CD8-positive, alpha-beta memory T cell (primary cell): ENCODE data around the gene C19orf18. TPM values are rescaled to one million over a fixed set of nuclear protein-coding genes. Genes with fewer than 3 reads are reported as not detected.
A peak's percentile ranks its signal among the peaks of the same experiment; 100 is the strongest.

Experiments
- CTCF ChIA-PET: fragments of 350-600 bp; sonication (Branson Sonifier 250); formaldehyde crosslinking; loops from one replicate; lab custom pipeline; 2021; ENCODE audit warnings: antibody characterized with exemption; lab: Charles Lee
- POLR2A ChIA-PET: fragments of 350-600 bp; sonication (Branson Sonifier 250); formaldehyde crosslinking; loops from one replicate; lab custom pipeline; 2021; ENCODE audit warnings: antibody characterized with exemption; lab: Charles Lee
- DNase-seq, 5 donors: peaks; one replicate each; pipeline versions ENCODE4 v3.0.0 to v3.0.0-alpha.2; 2020 to 2022; ENCODE audit warnings: mixed read lengths in 1 of 5
- H3K27ac ChIP-seq: one replicate; pipeline ENCODE4 v1.7.0; 2013; ENCODE audit warnings: low read depth, mild to moderate bottlenecking, low read length, moderate library complexity
- H3K27me3 ChIP-seq: 2 replicates; pipeline ENCODE4 v1.7.0; 2013; ENCODE audit warnings: low read length, mild to moderate bottlenecking; ENCODE audit not compliant: insufficient read depth, poor library complexity, severe bottlenecking
- H3K36me3 ChIP-seq: 2 replicates; pipeline ENCODE4 v1.7.0; 2013; ENCODE audit warnings: mild to moderate bottlenecking, low read length, moderate library complexity; ENCODE audit not compliant: insufficient read depth
- H3K4me1 ChIP-seq: 2 replicates; pipeline ENCODE4 v1.7.0; 2013; ENCODE audit warnings: mild to moderate bottlenecking, low read length, moderate library complexity; ENCODE audit not compliant: insufficient read depth
- H3K4me3 ChIP-seq: 2 replicates; pipeline ENCODE4 v1.7.0; 2013; ENCODE audit warnings: mild to moderate bottlenecking, low read length
- H3K9me3 ChIP-seq: 2 replicates; pipeline ENCODE4 v1.7.0; 2013; ENCODE audit warnings: mild to moderate bottlenecking, low read length
- H3K27ac Mint-ChIP-seq, 8 donors: one replicate each; pipeline ENCODE4 v1.8.0; 2020 to 2021; ENCODE audit warnings: mixed read lengths in 8 of 8, mild to moderate bottlenecking in 6 of 8, inconsistent platforms in 3 of 8, moderate library complexity in 3 of 8
- H3K27me3 Mint-ChIP-seq, 2 donors: one replicate each; pipeline ENCODE4 v1.8.0; 2020 to 2021; ENCODE audit warnings: mixed read lengths in 2 of 2, mild to moderate bottlenecking in 1 of 2, moderate library complexity in 1 of 2
- H3K36me3 Mint-ChIP-seq, 3 donors: one replicate each; pipeline ENCODE4 v1.8.0; 2020 to 2021; ENCODE audit warnings: mixed read lengths in 3 of 3, inconsistent platforms in 1 of 3, mild to moderate bottlenecking in 1 of 3
- H3K4me1 Mint-ChIP-seq, 3 donors: one replicate each; pipeline ENCODE4 v1.8.0; 2020 to 2021; ENCODE audit warnings: mixed read lengths in 3 of 3, inconsistent platforms in 1 of 3, mild to moderate bottlenecking in 1 of 3
- H3K4me3 Mint-ChIP-seq, 7 donors: one replicate each; pipeline ENCODE4 v1.8.0; 2020 to 2021; ENCODE audit warnings: mixed read lengths in 7 of 7, mild to moderate bottlenecking in 6 of 7, moderate library complexity in 4 of 7, inconsistent platforms in 2 of 7
- H3K9me3 Mint-ChIP-seq, 5 donors: one replicate each; pipeline ENCODE4 v1.8.0; 2020 to 2022; ENCODE audit warnings: mixed read lengths in 5 of 5, mild to moderate bottlenecking in 3 of 5, moderate library complexity in 2 of 5, inconsistent platforms in 1 of 5
- polyA plus RNA-seq: library from polyadenylated mRNA; unstranded; fragments of 300-500 nt; fragmentation: Illumina TruSeq; gene quantifications from one replicate; pipeline ENCODE4 v1.2.3, GENCODE V29; 2021
- total RNA-seq, 2 experiments: library from RNA; stranded (reverse); gene quantifications; one replicate each; pipeline ENCODE4 v1.2.3, GENCODE V29; 2021

The C19orf18 gene
- total and polyA plus RNA-seq, 3 experiments from 2014 or later, result 0.33 to 0.41 TPM; not detected in 1

- peaks cover 44 to 81% (median 69%) of the 10 kb centered on the region in 3 donors for H3K36me3 Mint-ChIP-seq
- no peaks in the 10 kb centered on the region for H3K27me3 ChIP-seq
- H3K4me3 ChIP-seq, result no peak overlapping the region
- no peaks in the 10 kb centered on the region for H3K4me1 ChIP-seq
- no peak overlapping the region for H3K27ac ChIP-seq
- CTCF ChIA-PET, result interaction anchor here (1.3 kb wide), 1 partner anchor 9 kb away, joined by 3 read pairs; no protein-coding TSS in a partner anchor
- H3K4me3 Mint-ChIP-seq, result no peak overlapping the region
- peaks cover 11% of the 10 kb centered on the region for H3K36me3 ChIP-seq
- DNase-seq, result no peak
- H3K9me3 ChIP-seq, result peaks cover 23% of the 10 kb centered on the region
- H3K27ac Mint-ChIP-seq, result no peak overlapping the region
- no peaks in the 10 kb centered on the region for H3K27me3 Mint-ChIP-seq
- POLR2A ChIA-PET, result interaction anchor here (0.6 kb wide), 1 partner anchor 239 kb away, joined by 3 read pairs; no protein-coding TSS in a partner anchor
- H3K9me3 Mint-ChIP-seq, result peaks cover 23 to 72% (median 59%) of the 10 kb centered on the region in 5 donors
- peaks cover 0 to 4% (median 3%) of the 10 kb centered on the region in 3 donors for H3K4me1 Mint-ChIP-seq
Observed at GRCh38 chr19:57992841-57993240, 18.5 kb upstream of the C19orf18 start.

- CTCF ChIA-PET, result interaction anchor here (0.8 kb wide), 1 partner anchor 9 kb away, joined by 3 read pairs; no protein-coding TSS in a partner anchor
- Histone ChIP-seq H3K4me3 (peak overlapping the region; percentile 6), H3K9me3 (peaks cover 89% of the 10 kb centered on the region), H3K4me1 (no peaks in the 10 kb centered on the region), H3K27ac (no peak overlapping the region), H3K27me3 (no peaks in the 10 kb centered on the region), H3K36me3 (peaks cover 41% of the 10 kb centered on the region)
- H3K4me3 Mint-ChIP-seq, result no peak overlapping the region
- H3K9me3 Mint-ChIP-seq, result peaks cover 68 to 100% (median 98%) of the 10 kb centered on the region in 5 donors
- H3K36me3 Mint-ChIP-seq, result peaks cover 44 to 88% (median 87%) of the 10 kb centered on the region in 3 donors
- H3K4me1 Mint-ChIP-seq, result no peaks in the 10 kb centered on the region
- DNase-seq, result no peak
- H3K27me3 Mint-ChIP-seq, result peaks cover 0 to 4% of the 10 kb centered on the region in 2 donors
- POLR2A ChIA-PET, result no interaction called here
- H3K27ac Mint-ChIP-seq, result no peak overlapping the region
Observed at GRCh38 chr19:57978586-57979289, 4.4 kb upstream of the C19orf18 start.

GRCh38 chr19:57964761-57965160, 9.6 kb downstream of the C19orf18 start:
- no peak overlapping the region for H3K27ac ChIP-seq
- DNase-seq, result no peak
- no peaks in the 10 kb centered on the region for H3K4me1 Mint-ChIP-seq
- H3K4me3 ChIP-seq, result no peak overlapping the region
- H3K27me3 ChIP-seq, result no peaks in the 10 kb centered on the region
- POLR2A ChIA-PET, result no interaction called here
- peaks cover 5 to 31% (median 28%) of the 10 kb centered on the region in 3 donors for H3K36me3 Mint-ChIP-seq
- CTCF ChIA-PET, result no interaction called here
- H3K9me3 Mint-ChIP-seq, result peaks cover 23 to 73% (median 58%) of the 10 kb centered on the region in 5 donors
- H3K36me3 ChIP-seq, result no peaks in the 10 kb centered on the region
- H3K27ac Mint-ChIP-seq, result no peak overlapping the region
- peaks cover 14% of the 10 kb centered on the region for H3K9me3 ChIP-seq
- H3K27me3 Mint-ChIP-seq, result peaks cover 0 to 1% of the 10 kb centered on the region in 2 donors
- H3K4me1 ChIP-seq, result no peaks in the 10 kb centered on the region
- no peak overlapping the region for H3K4me3 Mint-ChIP-seq

GRCh38 chr19:57961785-57962184, 12.5 kb downstream of the C19orf18 start:
- ChIA-PET CTCF (no interaction called here), POLR2A (no interaction called here)
- Mint-ChIP-seq H3K36me3 (peaks cover 5 to 32% (median 18%) of the 10 kb centered on the region in 3 donors), H3K9me3 (peaks cover 19 to 68% (median 54%) of the 10 kb centered on the region in 5 donors), H3K4me1 (no peaks in the 10 kb centered on the region), H3K4me3 (no peak overlapping the region), H3K27ac (no peak overlapping the region), H3K27me3 (peaks cover 1 to 7% of the 10 kb centered on the region in 2 donors)
- no peak overlapping the region for H3K4me3 ChIP-seq
- H3K4me1 ChIP-seq, result no peaks in the 10 kb centered on the region
- H3K9me3 ChIP-seq, result peaks cover 6% of the 10 kb centered on the region
- no peaks in the 10 kb centered on the region for H3K27me3 ChIP-seq
- no peak overlapping the region for H3K27ac ChIP-seq
- no peak for DNase-seq
- H3K36me3 ChIP-seq, result no peaks in the 10 kb centered on the region

GRCh38 chr19:57954996-57955395, 19.3 kb downstream of the C19orf18 start:
- H3K9me3 Mint-ChIP-seq, result peaks cover 9 to 64% (median 44%) of the 10 kb centered on the region in 5 donors
- Histone ChIP-seq H3K9me3 (no peaks in the 10 kb centered on the region), H3K36me3 (no peaks in the 10 kb centered on the region), H3K4me3 (no peak overlapping the region), H3K4me1 (no peaks in the 10 kb centered on the region), H3K27ac (no peak overlapping the region), H3K27me3 (no peaks in the 10 kb centered on the region)
- H3K4me1 Mint-ChIP-seq, result no peaks in the 10 kb centered on the region
- H3K27ac Mint-ChIP-seq, result no peak overlapping the region
- DNase-seq, result no peak
- POLR2A ChIA-PET, result no interaction called here
- no peak overlapping the region for H3K4me3 Mint-ChIP-seq
- CTCF ChIA-PET, result no interaction called here
- H3K36me3 Mint-ChIP-seq, result peaks cover 5 to 35% (median 6%) of the 10 kb centered on the region in 3 donors
- peaks cover 6 to 13% of the 10 kb centered on the region in 2 donors for H3K27me3 Mint-ChIP-seq

GRCh38 chr19:57949702-57950101, 24.6 kb downstream of the C19orf18 start:
- no peaks in the 10 kb centered on the region for H3K27me3 ChIP-seq
- no peak overlapping the region for H3K4me3 ChIP-seq
- Mint-ChIP-seq H3K36me3 (peaks cover 19 to 38% (median 23%) of the 10 kb centered on the region in 3 donors), H3K4me1 (peaks cover 19 to 26% (median 25%) of the 10 kb centered on the region in 3 donors), H3K27ac (no peak overlapping the region), H3K27me3 (peaks cover 5 to 6% of the 10 kb centered on the region in 2 donors), H3K9me3 (peaks cover 15 to 61% (median 38%) of the 10 kb centered on the region in 5 donors), H3K4me3 (no peak overlapping the region)
- H3K9me3 ChIP-seq, result no peaks in the 10 kb centered on the region
- no peaks in the 10 kb centered on the region for H3K36me3 ChIP-seq
- no peak overlapping the region for H3K27ac ChIP-seq
- ChIA-PET CTCF (no interaction called here), POLR2A (no interaction called here)
- DNase-seq, result no peak
- H3K4me1 ChIP-seq, result peaks cover 11% of the 10 kb centered on the region

GRCh38 chr19:57949296-57949695, 25.0 kb downstream of the C19orf18 start:
- POLR2A ChIA-PET, result no interaction called here
- Mint-ChIP-seq H3K27ac (no peak overlapping the region), H3K4me1 (peaks cover 19 to 27% (median 25%) of the 10 kb centered on the region in 3 donors), H3K9me3 (peaks cover 15 to 61% (median 36%) of the 10 kb centered on the region in 5 donors), H3K36me3 (peaks cover 20 to 39% (median 27%) of the 10 kb centered on the region in 3 donors), H3K4me3 (no peak overlapping the region), H3K27me3 (peaks cover 4 to 5% of the 10 kb centered on the region in 2 donors)
- Histone ChIP-seq H3K4me3 (no peak overlapping the region), H3K27ac (no peak overlapping the region), H3K4me1 (peaks cover 11% of the 10 kb centered on the region), H3K9me3 (no peaks in the 10 kb centered on the region), H3K27me3 (no peaks in the 10 kb centered on the region), H3K36me3 (peaks cover under 1% of the 10 kb centered on the region)
- CTCF ChIA-PET, result no interaction called here
- no peak for DNase-seq
